Osteocyte (in vitro differentiated cells): ENCODE results near the gene SORT1. TPM values are rescaled to one million over a fixed set of nuclear protein-coding genes. Genes with fewer than 3 reads are reported as not detected.

ENCODE experiments used
- DNase-seq: peaks from one replicate; pipeline ENCODE4 v3.0.0; 2021; ENCODE audit warnings: mixed read lengths; ENCODE audit not compliant: unreplicated experiment; ENCODE audit errors: extremely low spot score
- H3K27ac Mint-ChIP-seq: one replicate; pipeline ENCODE4 v1.8.0; 2021; ENCODE audit warnings: mild to moderate bottlenecking, mixed read lengths; ENCODE audit not compliant: unreplicated experiment
- H3K27me3 Mint-ChIP-seq: one replicate; pipeline ENCODE4 v1.8.0; 2021; ENCODE audit warnings: mixed read lengths; ENCODE audit not compliant: unreplicated experiment
- H3K36me3 Mint-ChIP-seq: one replicate; pipeline ENCODE4 v1.8.0; 2021; ENCODE audit warnings: mixed read lengths; ENCODE audit not compliant: unreplicated experiment
- H3K4me1 Mint-ChIP-seq: one replicate; pipeline ENCODE4 v1.8.0; 2021; ENCODE audit warnings: mixed read lengths; ENCODE audit not compliant: unreplicated experiment
- H3K4me3 Mint-ChIP-seq: one replicate; pipeline ENCODE4 v1.8.0; 2021; ENCODE audit warnings: mild to moderate bottlenecking, moderate library complexity, mixed read lengths; ENCODE audit not compliant: unreplicated experiment
- H3K9me3 Mint-ChIP-seq: one replicate; pipeline ENCODE4 v1.8.0; 2021; ENCODE audit warnings: mixed read lengths; ENCODE audit not compliant: unreplicated experiment
- CTCF ChIP-seq: fragments of 200-600 bp; sonication (generic); IDR thresholded peaks from 2 replicates; pipeline ENCODE4 v1.5.0; 2021; ENCODE audit warnings: antibody characterized with exemption, mild to moderate bottlenecking, moderate library complexity
- total RNA-seq: library from RNA; stranded (reverse); gene quantifications from 2 replicates; pipeline ENCODE4 v1.2.1, GENCODE V29; 2021

Gene SORT1
- total RNA-seq, 1 donor from 2014 or later: 71.4 TPM

GRCh38 chr1:109341944-109342930 lies 55.5 kb downstream of the SORT1 start:
- Mint-ChIP-seq H3K27me3 (no peaks in the 10 kb centered on the region), H3K36me3 (peaks cover 40% of the 10 kb centered on the region), H3K4me1 (no peaks in the 10 kb centered on the region), H3K4me3 (no peak overlapping the region), H3K9me3 (no peaks in the 10 kb centered on the region), H3K27ac (no peak overlapping the region)
- DNase-seq: no peak
- TF ChIP-seq CTCF: no peak

GRCh38 chr1:109338608-109339007 lies 59.1 kb downstream of the SORT1 start:
- Mint-ChIP-seq H3K36me3 (peaks cover 42% of the 10 kb centered on the region), H3K27me3 (no peaks in the 10 kb centered on the region), H3K4me3 (no peak overlapping the region), H3K9me3 (no peaks in the 10 kb centered on the region), H3K27ac (no peak overlapping the region), H3K4me1 (no peaks in the 10 kb centered on the region)
- TF ChIP-seq CTCF: no peak
- no peak for DNase-seq

DNA sequence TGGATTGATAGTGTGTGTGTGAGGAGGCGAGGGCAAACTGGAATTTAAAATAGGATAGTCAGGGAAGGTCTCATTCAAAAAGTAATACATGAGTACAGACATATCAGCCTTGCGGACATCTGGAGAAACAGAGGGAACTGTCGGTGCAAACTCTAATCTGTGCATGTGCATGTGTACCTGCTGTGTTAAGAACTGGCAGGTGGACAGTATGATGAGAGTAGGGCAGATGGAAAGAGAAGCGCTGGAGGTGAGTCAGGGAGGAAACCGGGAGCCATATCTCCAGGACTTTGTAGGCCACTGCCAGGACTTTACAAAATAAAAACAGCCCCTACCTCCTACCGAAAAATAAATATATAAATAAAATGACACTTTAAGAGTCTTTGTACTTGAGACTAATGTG lies 59.6 kb downstream of the SORT1 start:
- Mint-ChIP-seq H3K27me3 (no peaks in the 10 kb centered on the region), H3K9me3 (peaks cover 4% of the 10 kb centered on the region), H3K36me3 (peaks cover 44% of the 10 kb centered on the region), H3K27ac (no peak overlapping the region), H3K4me3 (no peak overlapping the region), H3K4me1 (no peaks in the 10 kb centered on the region)
- no peak for DNase-seq
- TF ChIP-seq CTCF: no peak

- no peaks in the 10 kb centered on the region for H3K27me3 Mint-ChIP-seq
- H3K9me3 Mint-ChIP-seq: peaks cover 16% of the 10 kb centered on the region
- H3K4me3 Mint-ChIP-seq: no peak overlapping the region
- peaks cover 62% of the 10 kb centered on the region for H3K36me3 Mint-ChIP-seq
- DNase-seq: peak; percentile 67
- no peak for TF ChIP-seq CTCF
- H3K27ac Mint-ChIP-seq: no peak overlapping the region
- H3K4me1 Mint-ChIP-seq: no peaks in the 10 kb centered on the region
Observed at GRCh38 chr1:109335091-109335490, 62.6 kb downstream of the SORT1 start.

- H3K36me3 Mint-ChIP-seq: peaks cover 65% of the 10 kb centered on the region
- DNase-seq: no peak
- H3K27me3 Mint-ChIP-seq: no peaks in the 10 kb centered on the region
- no peaks in the 10 kb centered on the region for H3K4me1 Mint-ChIP-seq
- H3K9me3 Mint-ChIP-seq: peaks cover 16% of the 10 kb centered on the region
- H3K4me3 Mint-ChIP-seq: no peak overlapping the region
- no peak for TF ChIP-seq CTCF
- H3K27ac Mint-ChIP-seq: no peak overlapping the region
Observed at GRCh38 chr1:109331113-109331512, 66.6 kb downstream of the SORT1 start.
